Fibroblast of villous mesenchyme (primary cell): Measurements from ENCODE around the gene INTS3. TPM values are rescaled to one million over a fixed set of nuclear protein-coding genes. Genes with fewer than 3 reads are reported as not detected.
"Not testable (repeated sequence)": the region's sequence is repeated elsewhere in the genome, so short reads cannot be mapped to it uniquely, and the experiment has no call there.

Experiments used
- DNase-seq: peaks from one replicate; pipeline ENCODE4 v3.0.0-alpha.2; 2010; ENCODE audit warnings: low read depth
- H3K4me3 ChIP-seq: 2 replicates; pipeline ENCODE4 v1.5.1; 2011; ENCODE audit warnings: low read depth, mild to moderate bottlenecking, low read length
- total RNA-seq: library from RNA; depleted of rRNA; stranded (reverse); fragments of >200 nt; gene quantifications from 2 replicates; pipeline ENCODE4 v1.2.3, GENCODE V29; 2012
- TF ChIP-seq, protein P1 (sequence below): IDR thresholded peaks from 2 replicates; pipeline ENCODE4 v1.5.1; 2012; ENCODE audit warnings: low read depth, mild to moderate bottlenecking, low read length; ENCODE audit not compliant: insufficient read depth

The INTS3 gene
- total RNA-seq, 1 donor: 51.4 TPM

GRCh38 chr1:153779781-153780541 is 52.1 kb downstream of the INTS3 start:
- TF ChIP-seq, protein P1, sequence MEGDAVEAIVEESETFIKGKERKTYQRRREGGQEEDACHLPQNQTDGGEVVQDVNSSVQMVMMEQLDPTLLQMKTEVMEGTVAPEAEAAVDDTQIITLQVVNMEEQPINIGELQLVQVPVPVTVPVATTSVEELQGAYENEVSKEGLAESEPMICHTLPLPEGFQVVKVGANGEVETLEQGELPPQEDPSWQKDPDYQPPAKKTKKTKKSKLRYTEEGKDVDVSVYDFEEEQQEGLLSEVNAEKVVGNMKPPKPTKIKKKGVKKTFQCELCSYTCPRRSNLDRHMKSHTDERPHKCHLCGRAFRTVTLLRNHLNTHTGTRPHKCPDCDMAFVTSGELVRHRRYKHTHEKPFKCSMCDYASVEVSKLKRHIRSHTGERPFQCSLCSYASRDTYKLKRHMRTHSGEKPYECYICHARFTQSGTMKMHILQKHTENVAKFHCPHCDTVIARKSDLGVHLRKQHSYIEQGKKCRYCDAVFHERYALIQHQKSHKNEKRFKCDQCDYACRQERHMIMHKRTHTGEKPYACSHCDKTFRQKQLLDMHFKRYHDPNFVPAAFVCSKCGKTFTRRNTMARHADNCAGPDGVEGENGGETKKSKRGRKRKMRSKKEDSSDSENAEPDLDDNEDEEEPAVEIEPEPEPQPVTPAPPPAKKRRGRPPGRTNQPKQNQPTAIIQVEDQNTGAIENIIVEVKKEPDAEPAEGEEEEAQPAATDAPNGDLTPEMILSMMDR: no peak
- no peak overlapping the region for H3K4me3 ChIP-seq
- DNase-seq: no peak

DNA sequence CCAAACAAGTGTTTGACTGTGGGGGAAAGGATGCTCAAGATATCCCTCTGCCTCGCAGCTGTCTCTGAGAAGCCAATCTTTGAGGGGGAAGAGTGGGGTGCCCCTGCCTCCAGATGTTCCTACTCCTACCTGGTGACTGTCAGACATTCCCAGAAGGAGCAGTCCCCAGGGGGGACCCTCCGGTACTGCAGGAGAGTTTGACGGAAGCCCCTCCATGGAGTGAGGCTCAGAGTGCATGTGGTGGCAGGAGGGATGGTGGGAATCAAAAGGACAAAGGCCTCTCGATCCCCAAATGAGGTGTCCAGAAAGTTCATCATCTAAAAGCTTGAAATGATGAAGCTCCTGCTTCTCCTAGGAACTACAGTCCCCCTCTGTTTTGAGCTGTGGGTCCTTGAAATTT is 52.7 kb downstream of the INTS3 start:
- no peak for DNase-seq
- TF ChIP-seq, protein P1: no peak
- H3K4me3 ChIP-seq: no peak overlapping the region

DNA sequence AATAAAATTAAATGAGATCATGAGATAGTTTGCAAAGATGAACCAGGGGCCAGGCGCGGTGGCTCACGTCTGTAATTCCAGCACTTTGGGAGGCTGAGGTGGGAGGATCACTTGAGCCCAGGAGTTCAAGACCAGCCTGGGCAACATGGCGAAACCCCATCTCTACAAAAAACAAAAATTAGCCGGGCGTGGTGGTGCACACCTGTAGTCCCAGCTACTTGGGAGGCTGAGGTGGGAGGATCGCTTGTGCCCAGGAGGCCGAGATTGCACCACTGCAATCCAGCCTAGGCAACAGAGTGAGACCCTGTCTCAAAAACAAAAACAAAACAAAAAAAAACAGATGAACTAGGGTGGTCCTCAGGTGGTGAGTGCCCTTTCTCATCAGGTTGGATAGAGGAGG is 54.8 kb downstream of the INTS3 start:
- H3K4me3 ChIP-seq: peak overlapping the region; percentile 71

DNA sequence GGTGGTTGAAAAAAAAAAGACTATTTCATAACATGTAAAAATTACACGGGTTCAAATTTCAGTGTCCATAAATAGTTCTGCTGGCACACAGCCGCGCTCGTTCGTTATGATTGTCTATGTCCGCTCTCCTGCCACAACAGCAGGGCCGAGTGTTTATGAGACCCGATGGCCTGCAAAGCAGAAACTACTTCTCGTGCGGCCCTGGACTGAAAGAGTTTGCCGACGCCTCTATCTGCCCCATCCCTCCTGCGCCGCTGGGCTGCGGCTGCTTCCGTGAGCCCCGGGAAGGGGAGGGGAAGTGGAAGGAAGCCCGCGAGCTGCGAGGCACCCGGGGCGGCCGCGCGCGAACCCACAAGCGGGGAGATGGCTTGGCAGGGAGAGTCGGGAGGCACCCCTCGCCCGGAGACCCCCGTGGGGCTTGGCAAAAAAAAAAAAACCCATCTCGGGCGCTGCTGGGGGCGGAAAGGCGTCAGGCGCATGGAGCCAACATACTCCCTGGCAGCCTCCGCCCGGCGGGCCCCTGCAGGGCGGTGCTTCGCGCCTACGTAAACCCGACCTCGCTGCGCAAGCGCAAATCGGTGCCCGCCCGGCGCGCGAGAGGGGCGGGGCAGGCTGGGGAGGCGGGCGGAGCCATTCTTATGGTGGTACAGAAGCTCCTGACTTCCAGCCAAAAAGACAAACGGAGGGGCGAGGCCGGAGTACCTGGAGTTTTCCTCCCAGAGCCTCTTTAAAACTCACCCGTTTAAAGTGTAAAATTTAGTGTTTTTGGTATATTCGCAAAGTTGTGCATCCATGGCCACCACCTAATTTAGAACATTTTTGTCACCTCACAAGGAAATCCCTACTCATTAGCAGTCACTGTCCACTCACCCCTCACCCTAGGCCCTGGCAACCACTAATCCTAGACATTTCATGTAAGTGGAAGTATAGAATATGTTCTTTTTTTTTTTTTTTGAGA is 55.7 kb downstream of the INTS3 start:
- peak; percentile 91 for DNase-seq
- H3K4me3 ChIP-seq: peak overlapping the region; percentile 71
- TF ChIP-seq, protein P1: peak; percentile 5

More for the DNA sequence above, 54.8 kb downstream of the INTS3 start:
- DNase-seq: not testable (repeated sequence)

GRCh38 chr1:153786038-153786790 is 58.4 kb downstream of the INTS3 start:
- no peak for DNase-seq
- H3K4me3 ChIP-seq: no peak overlapping the region
- TF ChIP-seq, protein P1: no peak

DNA sequence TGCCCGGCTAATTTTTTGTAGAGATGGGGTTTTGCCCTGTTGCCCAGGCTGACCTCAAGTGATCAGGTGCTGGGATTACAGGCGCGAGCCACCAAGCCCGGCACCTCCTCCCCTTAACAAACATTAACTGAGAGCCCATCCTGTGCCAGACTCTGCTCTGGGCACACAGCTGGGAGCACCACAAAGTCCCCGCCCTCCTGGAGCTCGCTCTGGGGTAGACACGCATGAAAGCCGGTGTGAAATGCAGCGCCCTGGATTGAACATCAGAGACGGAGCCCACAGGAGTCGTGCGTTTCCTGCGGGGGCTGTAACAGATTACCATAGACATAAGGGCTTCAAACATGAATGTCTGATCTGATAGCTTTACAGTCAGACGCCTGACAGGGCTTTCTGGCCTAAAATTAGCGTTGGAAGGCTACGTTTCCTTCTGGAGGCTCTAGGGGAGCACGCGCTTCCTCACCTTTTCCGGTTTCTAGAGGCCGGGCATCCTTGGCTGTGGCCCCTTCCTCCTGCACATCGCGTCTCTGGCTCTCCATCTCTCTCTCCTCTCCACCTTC is 61.7 kb downstream of the INTS3 start:
- DNase-seq: no peak
- TF ChIP-seq, protein P1: no peak
- peak overlapping the region; percentile 40 for H3K4me3 ChIP-seq
